T-helper 1 cell (primary cell): ENCODE data around the gene IL1RN.
A peak's percentile ranks its signal among the peaks of the same experiment; 100 is the strongest.

Experiments
- DNase-seq, 5 donors: peaks; one replicate each; pipeline ENCODE4 v3.0.0-alpha.2; 2012 to 2020

IL1RN gene

GRCh38 chr2:113157118-113157896 lies 29.9 kb downstream of the IL1RN start:
- peak in 1 of 5 donors; percentile 49 for DNase-seq

- DNase-seq: no peak
Measured at GRCh38 chr2:113157897-113158753, 30.7 kb downstream of the IL1RN start.

GRCh38 chr2:113158884-113159553 lies 31.6 kb downstream of the IL1RN start:
- no peak for DNase-seq

GRCh38 chr2:113160248-113160647 lies 32.9 kb downstream of the IL1RN start:
- DNase-seq: no peak

- no peak for DNase-seq
Measured at GRCh38 chr2:113160962-113161361, 33.6 kb downstream of the IL1RN start.

- no peak for DNase-seq
Measured at GRCh38 chr2:113162173-113162572, 34.8 kb downstream of the IL1RN start.

- DNase-seq: no peak
Measured at GRCh38 chr2:113162869-113163268, 35.5 kb downstream of the IL1RN start.

GRCh38 chr2:113164215-113164929 lies 37.0 kb downstream of the IL1RN start:
- no peak for DNase-seq

- no peak for DNase-seq
Measured at GRCh38 chr2:113164930-113165585, 37.7 kb downstream of the IL1RN start.

- no peak for DNase-seq
Measured at GRCh38 chr2:113166187-113166645, 38.8 kb downstream of the IL1RN start.

GRCh38 chr2:113167115-113167932 lies 39.9 kb downstream of the IL1RN start:
- DNase-seq: peak in 1 of 5 donors; percentile 53

- no peak for DNase-seq
Measured at GRCh38 chr2:113167962-113168340, 40.6 kb downstream of the IL1RN start.

- peak in 1 of 5 donors; percentile 74 for DNase-seq
Measured at GRCh38 chr2:113169002-113169530, 41.7 kb downstream of the IL1RN start.

- DNase-seq: no peak
Measured at GRCh38 chr2:113169586-113169985, 42.2 kb downstream of the IL1RN start.

- DNase-seq: no peak
Measured at GRCh38 chr2:113171334-113172075, 44.1 kb downstream of the IL1RN start.

- no peak for DNase-seq
Measured at GRCh38 chr2:113172721-113173541, 45.5 kb downstream of the IL1RN start.

GRCh38 chr2:113173542-113174375 lies 46.4 kb downstream of the IL1RN start, which contains the start of gene PSD4:
TSS of gene PSD4 (plus strand) at chr2:113173971. CDS start at chr2:113182457, 8,486 bp downstream.
- DNase-seq: peak; percentile 75 to 96 (median 82)

- DNase-seq: peak in 1 of 5 donors; percentile 42
Measured at GRCh38 chr2:113174376-113174750, 47.0 kb downstream of the IL1RN start.
